A673 (cell line): ENCODE results near the gene LCE1D. TPM values are rescaled to one million over a fixed set of nuclear protein-coding genes. Genes with fewer than 3 reads are reported as not detected.

Source experiments
- Bru-seq: library from RNA; stranded (reverse); fragments of 400-500 nt; gene quantifications from one replicate; lab custom pipeline; 2021; lab: Mats Ljungman, UMichigan
- BruChase-seq, 2 experiments: library from RNA; stranded (reverse); fragments of 400-500 nt; gene quantifications; one replicate each; lab custom pipeline; 2021; lab: Mats Ljungman, UMichigan
- BruUV-seq: library from RNA; stranded (reverse); fragments of 400-500 nt; replicated peaks from 2 replicates; lab custom pipeline; 2021; lab: Mats Ljungman, UMichigan
- CTCF ChIA-PET: fragments of 300-600 bp; sonication (Branson Sonifier 250); formaldehyde crosslinking; loops from one replicate; lab custom pipeline; 2022; ENCODE audit warnings: antibody characterized with exemption; lab: Charles Lee
- POLR2A ChIA-PET: fragments of 300-600 bp; sonication (Branson Sonifier 250); formaldehyde crosslinking; loops from one replicate; lab custom pipeline; 2022; ENCODE audit warnings: antibody characterized with exemption; ENCODE audit not compliant: low non-redundant PET; lab: Charles Lee
- DNase-seq: peaks from one replicate; pipeline ENCODE4 v3.0.0-alpha.2; 2015; ENCODE audit warnings: low spot score
- H3K27ac ChIP-seq: fragments of 200-600 bp; sonication (generic); 2 replicates; pipeline ENCODE4 v1.5.1; 2016; ENCODE audit warnings: mixed run types, low read depth, mild to moderate bottlenecking, mixed read lengths, antibody characterized with exemption, low read length; ENCODE audit not compliant: poor library complexity, severe bottlenecking
- H3K27me3 ChIP-seq: fragments of 200-600 bp; sonication (generic); replicated peaks from 2 replicates; pipeline ENCODE4 v1.6.1; 2017; ENCODE audit warnings: mixed run types, low read depth, mild to moderate bottlenecking, mixed read lengths, antibody characterized with exemption, low read length; ENCODE audit not compliant: insufficient read depth, poor library complexity
- H3K36me3 ChIP-seq: fragments of 200-600 bp; sonication (generic); 2 replicates; pipeline ENCODE4 v1.6.1; 2016; ENCODE audit warnings: mixed run types, mild to moderate bottlenecking, mixed read lengths, antibody characterized with exemption, low read length; ENCODE audit not compliant: insufficient read depth, poor library complexity, severe bottlenecking
- H3K4me1 ChIP-seq: fragments of 200-600 bp; sonication (generic); 2 replicates; pipeline ENCODE4 v1.6.1; 2017; ENCODE audit warnings: mixed run types, mild to moderate bottlenecking, mixed read lengths, antibody characterized with exemption, low read length; ENCODE audit not compliant: insufficient read depth, poor library complexity, severe bottlenecking
- H3K4me3 ChIP-seq: fragments of 200-600 bp; sonication (generic); 2 replicates; pipeline ENCODE4 v1.5.1; 2016; ENCODE audit warnings: low read depth, mixed run types, mild to moderate bottlenecking, mixed read lengths, low read length; ENCODE audit not compliant: poor library complexity, severe bottlenecking
- H3K9me3 ChIP-seq: fragments of 200-600 bp; sonication (generic); 2 replicates; pipeline ENCODE4 v1.6.1; 2016; ENCODE audit warnings: mixed run types, low read depth, mild to moderate bottlenecking, mixed read lengths, antibody characterized with exemption, low read length; ENCODE audit not compliant: poor library complexity, severe bottlenecking
- EZH2 ChIP-seq: fragments of 200-600 bp; sonication (generic); IDR thresholded peaks from 2 replicates; pipeline ENCODE4 v1.6.1; 2017; ENCODE audit warnings: borderline replicate concordance, low read depth, mild to moderate bottlenecking, mixed read lengths, antibody characterized with exemption, low read length; ENCODE audit not compliant: poor library complexity, severe bottlenecking
- intact Hi-C: fragments of 100-400 bp; cut with micrococcal nuclease; formaldehyde crosslinking; loops from one replicate; pipeline ENCODE4 v1.10.0; 2022; ENCODE audit not compliant: unreplicated experiment
- long read RNA-seq: library from polyadenylated mRNA; stranded (forward); transcript quantifications from one replicate; pipeline ENCODE4 v2.0.0, GENCODE V29; 2022
- total RNA-seq: library from RNA; stranded (reverse); gene quantifications from 2 replicates; pipeline ENCODE4 v1.2.3, GENCODE V29; 2021
- TF ChIP-seq, protein P1 (sequence below): fragments of 300-800, 200-600 bp; sonication (generic); conservative IDR thresholded peaks from 2 replicates; pipeline ENCODE4 v1.5.1; 2017; ENCODE audit warnings: low read depth, mild to moderate bottlenecking, antibody characterized with exemption, low read length, moderate library complexity, mixed read lengths

Gene LCE1D, protein sequence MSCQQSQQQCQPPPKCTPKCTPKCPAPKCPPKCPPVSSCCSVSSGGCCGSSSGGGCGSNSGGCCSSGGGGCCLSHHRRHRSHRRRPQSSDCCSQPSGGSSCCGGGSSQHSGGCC
- total RNA-seq (not detected in 2 replicates), Bru-seq, nascent RNA (not detected), BruChase-seq, experiment 1, labeled RNA remaining after a 2-hour chase (not detected), BruChase-seq, experiment 2, labeled RNA remaining after a 6-hour chase (not detected)
- long read RNA-seq = 0 reads

DNA sequence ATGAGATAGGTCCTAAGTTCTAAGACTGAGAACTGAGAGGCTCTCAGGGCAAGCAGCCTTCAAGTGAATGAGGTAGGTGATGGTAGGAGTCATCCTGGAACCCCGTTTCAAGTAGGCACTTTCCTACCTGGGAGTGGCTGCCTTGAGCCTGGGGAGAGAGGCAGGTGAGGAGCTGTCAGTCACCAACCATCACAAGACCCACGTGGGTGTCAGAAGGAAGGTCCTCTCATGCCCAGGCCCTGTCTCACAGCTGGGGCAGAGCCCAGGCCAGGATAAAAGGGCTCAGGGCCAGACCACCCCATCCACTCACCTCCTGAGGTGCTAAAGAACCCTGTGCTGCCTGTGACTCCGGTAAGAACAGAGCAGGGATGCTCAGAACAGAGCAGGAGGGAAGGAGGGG, at the start of gene LCE1D:
Gene LCE1D, plus strand, starts transcription at position 301 of the 400 bp plus-strand sequence. CDS start 1,074 bp downstream, outside the sequence.
- Histone ChIP-seq H3K4me1 (no peaks in the 10 kb centered on the region), H3K27me3 (peaks cover 8% of the 10 kb centered on the region), H3K36me3 (no peaks in the 10 kb centered on the region), H3K4me3 (no peak within 1 kb of the TSS), H3K27ac (no peak within 1 kb of the TSS), H3K9me3 (no peaks in the 10 kb centered on the region)
- TF ChIP-seq, protein P1, sequence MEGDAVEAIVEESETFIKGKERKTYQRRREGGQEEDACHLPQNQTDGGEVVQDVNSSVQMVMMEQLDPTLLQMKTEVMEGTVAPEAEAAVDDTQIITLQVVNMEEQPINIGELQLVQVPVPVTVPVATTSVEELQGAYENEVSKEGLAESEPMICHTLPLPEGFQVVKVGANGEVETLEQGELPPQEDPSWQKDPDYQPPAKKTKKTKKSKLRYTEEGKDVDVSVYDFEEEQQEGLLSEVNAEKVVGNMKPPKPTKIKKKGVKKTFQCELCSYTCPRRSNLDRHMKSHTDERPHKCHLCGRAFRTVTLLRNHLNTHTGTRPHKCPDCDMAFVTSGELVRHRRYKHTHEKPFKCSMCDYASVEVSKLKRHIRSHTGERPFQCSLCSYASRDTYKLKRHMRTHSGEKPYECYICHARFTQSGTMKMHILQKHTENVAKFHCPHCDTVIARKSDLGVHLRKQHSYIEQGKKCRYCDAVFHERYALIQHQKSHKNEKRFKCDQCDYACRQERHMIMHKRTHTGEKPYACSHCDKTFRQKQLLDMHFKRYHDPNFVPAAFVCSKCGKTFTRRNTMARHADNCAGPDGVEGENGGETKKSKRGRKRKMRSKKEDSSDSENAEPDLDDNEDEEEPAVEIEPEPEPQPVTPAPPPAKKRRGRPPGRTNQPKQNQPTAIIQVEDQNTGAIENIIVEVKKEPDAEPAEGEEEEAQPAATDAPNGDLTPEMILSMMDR = no peak
- no peak for TF ChIP-seq EZH2
- no TSS peak for BruUV-seq
- no peak for DNase-seq
- ChIA-PET CTCF (no interaction called here), POLR2A (no interaction called here)
- intact Hi-C loops = no loop called here

DNA sequence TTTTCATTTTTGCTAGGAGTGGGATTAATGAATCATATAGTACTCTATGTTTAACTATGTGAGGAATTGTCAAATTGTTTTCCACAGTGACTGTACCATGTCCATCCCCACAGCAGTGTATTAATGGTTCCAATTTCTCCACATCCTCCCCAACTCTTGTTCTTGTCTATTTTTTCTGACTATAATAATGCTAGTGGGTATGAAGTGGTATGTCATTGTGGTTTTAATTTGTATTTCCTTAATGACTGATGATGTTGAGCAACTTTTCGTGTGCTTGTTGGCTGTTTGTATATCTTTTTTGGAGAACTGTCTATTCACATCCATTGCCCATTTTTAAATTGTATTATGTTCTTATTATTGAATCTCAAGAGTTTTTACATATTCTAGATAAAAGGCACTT, 48.7 kb upstream of the LCE1D start:
- no peak overlapping the region for H3K27ac ChIP-seq
- H3K4me1 ChIP-seq = no peaks in the 10 kb centered on the region
- BruUV-seq = no TSS peak
- peaks cover 19% of the 10 kb centered on the region for H3K27me3 ChIP-seq
- H3K4me3 ChIP-seq = no peak overlapping the region
- DNase-seq = no peak
- POLR2A ChIA-PET = no interaction called here
- H3K9me3 ChIP-seq = no peaks in the 10 kb centered on the region
- CTCF ChIA-PET = no interaction called here
- intact Hi-C loops = no loop called here
- TF ChIP-seq, protein P1 = no peak
- no peak for TF ChIP-seq EZH2
- H3K36me3 ChIP-seq = no peaks in the 10 kb centered on the region

DNA sequence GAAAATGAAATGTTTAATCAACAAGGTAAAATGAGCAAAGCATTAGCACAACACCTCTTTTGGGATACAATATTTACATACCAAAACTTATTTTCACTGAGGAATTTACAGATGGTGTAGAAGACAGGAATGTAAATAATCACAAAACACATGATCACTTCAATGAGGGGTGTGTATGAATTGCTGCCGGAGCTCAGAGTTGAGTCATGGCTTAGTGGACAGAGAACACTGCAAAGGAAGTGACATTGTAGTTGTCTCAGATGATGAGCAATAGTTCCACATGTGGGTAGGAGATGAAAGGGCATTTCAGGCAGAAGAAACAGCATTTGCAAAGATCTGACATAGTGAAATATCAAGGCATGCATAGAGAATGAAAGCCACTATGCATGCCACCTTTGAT, 44.3 kb upstream of the LCE1D start:
- Histone ChIP-seq H3K36me3 (no peaks in the 10 kb centered on the region), H3K4me3 (no peak overlapping the region), H3K9me3 (no peaks in the 10 kb centered on the region), H3K27me3 (peaks cover 22% of the 10 kb centered on the region), H3K27ac (no peak overlapping the region), H3K4me1 (no peaks in the 10 kb centered on the region)
- ChIA-PET POLR2A (no interaction called here), CTCF (no interaction called here)
- BruUV-seq = no TSS peak
- intact Hi-C loops = no loop called here
- no peak for TF ChIP-seq EZH2
- TF ChIP-seq, protein P1 = no peak
- no peak for DNase-seq
